BLaER1 (cell line): ENCODE data around the gene PXDN.
"Not testable (repeated sequence)": the region's sequence is repeated elsewhere in the genome, so short reads cannot be mapped to it uniquely, and the experiment has no call there.

Experiments used
- H3K27ac ChIP-seq: shearing (Covaris generic); formaldehyde crosslinking; 2 replicates; pipeline ENCODE4 v1.8.1; 2022
- H3K27me3 ChIP-seq: shearing (Covaris generic); formaldehyde crosslinking; 2 replicates; pipeline ENCODE4 v1.8.1; 2022
- H3K36me3 ChIP-seq: shearing (Covaris generic); formaldehyde crosslinking; 2 replicates; pipeline ENCODE4 v1.8.1; 2022
- H3K4me1 ChIP-seq: shearing (Covaris generic); formaldehyde crosslinking; 2 replicates; pipeline ENCODE4 v1.8.1; 2022
- H3K4me2 ChIP-seq: shearing (Covaris generic); formaldehyde crosslinking; 2 replicates; pipeline ENCODE4 v1.8.1; 2022
- H3K4me3 ChIP-seq: shearing (Covaris generic); formaldehyde crosslinking; 2 replicates; pipeline ENCODE4 v1.8.1; 2022
- H3K9ac ChIP-seq: shearing (Covaris generic); formaldehyde crosslinking; 2 replicates; pipeline ENCODE4 v1.8.1; 2022
- H3K9me3 ChIP-seq: shearing (Covaris generic); formaldehyde crosslinking; 2 replicates; pipeline ENCODE4 v1.8.1; 2022
- H4K20me1 ChIP-seq: shearing (Covaris generic); formaldehyde crosslinking; 2 replicates; pipeline ENCODE4 v1.8.1; 2022
- Cebpa-rat ChIP-seq: shearing (Covaris generic); IDR thresholded peaks from 2 replicates; pipeline ENCODE4 v1.8.1; 2022

Gene PXDN

GRCh38 chr2:1727101-1727771 is 17.1 kb downstream of the PXDN start:
- Histone ChIP-seq H4K20me1 (peaks cover 86% of the 10 kb centered on the region), H3K27me3 (no peaks in the 10 kb centered on the region), H3K4me1 (peaks cover 73% of the 10 kb centered on the region), H3K9me3 (peaks cover 4% of the 10 kb centered on the region; the same call in 1 of the 2 replicates), H3K4me2 (peak overlapping the region; percentile 85), H3K36me3 (peaks cover 29% of the 10 kb centered on the region), H3K27ac (peak overlapping the region; percentile 82), H3K9ac (peak overlapping the region; percentile 51), H3K4me3 (peak overlapping the region; percentile 46)
- no peak for TF ChIP-seq Cebpa-rat

- peaks cover 86% of the 10 kb centered on the region for H4K20me1 ChIP-seq
- peak overlapping the region; percentile 46 for H3K4me3 ChIP-seq
- peak overlapping the region; percentile 82 for H3K27ac ChIP-seq
- H3K4me1 ChIP-seq: peaks cover 73% of the 10 kb centered on the region
- peaks cover 4% of the 10 kb centered on the region; the same call in 1 of the 2 replicates for H3K9me3 ChIP-seq
- H3K36me3 ChIP-seq: peaks cover 28% of the 10 kb centered on the region
- H3K9ac ChIP-seq: peak overlapping the region; percentile 51
- TF ChIP-seq Cebpa-rat: no peak
- H3K4me2 ChIP-seq: peak overlapping the region; percentile 85
- H3K27me3 ChIP-seq: no peaks in the 10 kb centered on the region
Observed at GRCh38 chr2:1726558-1726957, 17.8 kb downstream of the PXDN start.

GRCh38 chr2:1724351-1724750 is 20.0 kb downstream of the PXDN start:
- peaks cover 71% of the 10 kb centered on the region for H3K4me1 ChIP-seq
- not testable (repeated sequence) for H3K9me3 ChIP-seq, H3K27me3 ChIP-seq, H3K4me2 ChIP-seq, H3K27ac ChIP-seq, H3K9ac ChIP-seq, H3K4me3 ChIP-seq
- peaks cover 22% of the 10 kb centered on the region for H3K36me3 ChIP-seq
- H4K20me1 ChIP-seq: peaks cover 83% of the 10 kb centered on the region

- peaks cover 71% of the 10 kb centered on the region for H3K4me1 ChIP-seq
- H3K9me3 ChIP-seq: peaks cover 4% of the 10 kb centered on the region; the same call in 1 of the 2 replicates
- H3K4me3 ChIP-seq: no peak overlapping the region
- peaks cover 83% of the 10 kb centered on the region for H4K20me1 ChIP-seq
- H3K9ac ChIP-seq: no peak overlapping the region
- H3K4me2 ChIP-seq: peak overlapping the region; percentile 89; the same call in 1 of the 2 replicates
- TF ChIP-seq Cebpa-rat: no peak
- H3K27me3 ChIP-seq: no peaks in the 10 kb centered on the region
- no peak overlapping the region for H3K27ac ChIP-seq
- peaks cover 26% of the 10 kb centered on the region for H3K36me3 ChIP-seq
Observed at GRCh38 chr2:1723397-1724042, 20.8 kb downstream of the PXDN start.

GRCh38 chr2:1722692-1723091 is 21.6 kb downstream of the PXDN start:
- peak overlapping the region; percentile 56 for H3K27ac ChIP-seq
- no peak overlapping the region for H3K4me3 ChIP-seq
- H3K9ac ChIP-seq: no peak overlapping the region
- peak overlapping the region; percentile 89 for H3K4me2 ChIP-seq
- no peaks in the 10 kb centered on the region for H3K27me3 ChIP-seq
- peaks cover 82% of the 10 kb centered on the region for H4K20me1 ChIP-seq
- no peak for TF ChIP-seq Cebpa-rat
- H3K4me1 ChIP-seq: peaks cover 71% of the 10 kb centered on the region
- H3K36me3 ChIP-seq: peaks cover 22% of the 10 kb centered on the region
- peaks cover 4% of the 10 kb centered on the region; the same call in 1 of the 2 replicates for H3K9me3 ChIP-seq

GRCh38 chr2:1721706-1722646 is 22.3 kb downstream of the PXDN start:
- Histone ChIP-seq H3K4me1 (peaks cover 71% of the 10 kb centered on the region), H3K27me3 (no peaks in the 10 kb centered on the region), H3K9me3 (peaks cover 4% of the 10 kb centered on the region; the same call in 1 of the 2 replicates), H4K20me1 (peaks cover 82% of the 10 kb centered on the region), H3K27ac (peak overlapping the region; percentile 56), H3K4me3 (peak overlapping the region; percentile 52; the same call in 1 of the 2 replicates), H3K4me2 (peak overlapping the region; percentile 89), H3K36me3 (peaks cover 22% of the 10 kb centered on the region), H3K9ac (peak overlapping the region; percentile 32; the same call in 1 of the 2 replicates)
- no peak for TF ChIP-seq Cebpa-rat

GRCh38 chr2:1718339-1719220 is 25.7 kb downstream of the PXDN start:
- peak overlapping the region; percentile 100 for H3K4me2 ChIP-seq
- TF ChIP-seq Cebpa-rat: no peak
- H3K27ac ChIP-seq: peak overlapping the region; percentile 86
- no peak overlapping the region; the same call in 1 of the 2 replicates for H3K9ac ChIP-seq
- peaks cover 17% of the 10 kb centered on the region for H3K36me3 ChIP-seq
- H3K27me3 ChIP-seq: no peaks in the 10 kb centered on the region
- H4K20me1 ChIP-seq: peaks cover 96% of the 10 kb centered on the region
- H3K4me1 ChIP-seq: peaks cover 98% of the 10 kb centered on the region
- no peak overlapping the region for H3K4me3 ChIP-seq
- no peaks in the 10 kb centered on the region for H3K9me3 ChIP-seq

GRCh38 chr2:1717113-1717512 is 27.2 kb downstream of the PXDN start:
- TF ChIP-seq Cebpa-rat: no peak
- Histone ChIP-seq H3K4me3 (peak overlapping the region; percentile 18; the same call in 1 of the 2 replicates), H3K27me3 (no peaks in the 10 kb centered on the region), H3K4me2 (peak overlapping the region; percentile 100), H3K4me1 (peaks cover 98% of the 10 kb centered on the region), H3K27ac (peak overlapping the region; percentile 86), H3K9ac (peak overlapping the region; percentile 80), H3K36me3 (peaks cover 6% of the 10 kb centered on the region; the same call in 1 of the 2 replicates), H4K20me1 (peaks cover 96% of the 10 kb centered on the region), H3K9me3 (no peaks in the 10 kb centered on the region)
